HG03135 (cell line): Measurements from ENCODE around the gene PTX4.
"Not testable (repeated sequence)": the region's sequence is repeated elsewhere in the genome, so short reads cannot be mapped to it uniquely, and the experiment has no call there.

Source experiments
- ATAC-seq: cut with Tn5 transposase; IDR thresholded peaks from one replicate; pipeline ENCODE4 v1.9.1; 2021; ENCODE audit warnings: mild to moderate bottlenecking, moderate library complexity; ENCODE audit not compliant: unreplicated experiment

PTX4 gene

GRCh38 chr16:1447965-1448364 is 40.8 kb downstream of the PTX4 start:
- ATAC-seq: no peak

GRCh38 chr16:1446296-1447080 is 42.3 kb downstream of the PTX4 start:
- ATAC-seq: no peak

- ATAC-seq: no peak
Observed at GRCh38 chr16:1445518-1446203, 43.1 kb downstream of the PTX4 start.

GRCh38 chr16:1444730-1445517 is 43.8 kb downstream of the PTX4 start:
- ATAC-seq: no peak

GRCh38 chr16:1443980-1444729 is 44.6 kb downstream of the PTX4 start, which contains the start of gene CCDC154:
TSS of gene CCDC154 (minus strand) at chr16:1444556. CDS start at chr16:1444322, 234 bp downstream.
- no peak for ATAC-seq

GRCh38 chr16:1443403-1443973 is 45.3 kb downstream of the PTX4 start:
- no peak for ATAC-seq

- ATAC-seq: no peak
Observed at GRCh38 chr16:1442697-1443096, 46.0 kb downstream of the PTX4 start.

GRCh38 chr16:1441391-1441829 is 47.3 kb downstream of the PTX4 start:
- no peak for ATAC-seq

- ATAC-seq: not testable (repeated sequence)
Observed at GRCh38 chr16:1439699-1440074, 49.1 kb downstream of the PTX4 start.

GRCh38 chr16:1439058-1439698 is 49.6 kb downstream of the PTX4 start:
- no peak for ATAC-seq

GRCh38 chr16:1438229-1439057 is 50.3 kb downstream of the PTX4 start:
- no peak for ATAC-seq

GRCh38 chr16:1437606-1438005 is 51.1 kb downstream of the PTX4 start:
- no peak for ATAC-seq

- ATAC-seq: no peak
Observed at GRCh38 chr16:1436731-1437355, 51.9 kb downstream of the PTX4 start.

GRCh38 chr16:1435921-1436697 is 52.6 kb downstream of the PTX4 start:
- no peak for ATAC-seq
